Measurements from ENCODE around the gene PCDH9.

Gene PCDH9

DNA sequence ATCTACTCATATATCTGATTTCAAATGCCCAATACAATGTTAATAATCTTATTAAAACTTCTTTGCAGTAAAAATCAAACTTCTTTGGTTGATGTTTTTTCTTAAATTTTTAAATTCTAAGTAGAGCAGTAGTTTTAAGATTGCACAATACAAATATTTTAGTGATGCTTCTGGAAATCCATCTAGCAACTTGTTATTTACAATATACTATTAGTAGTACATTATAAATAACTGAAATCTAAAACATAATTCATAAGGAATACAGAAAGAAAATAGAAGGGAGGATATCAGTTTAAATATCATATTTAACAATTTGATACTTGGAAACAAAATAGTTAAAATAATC, 569.7 kb downstream of the PCDH9 start:
- no peak for DNase-seq (ENCODE audit: low spot score)
- in situ Hi-C loops (cut with MboI; ENCODE audit: low sequenced_read_pairs, unreplicated experiment): no loop called here
- TF ChIP-seq, protein P1, sequence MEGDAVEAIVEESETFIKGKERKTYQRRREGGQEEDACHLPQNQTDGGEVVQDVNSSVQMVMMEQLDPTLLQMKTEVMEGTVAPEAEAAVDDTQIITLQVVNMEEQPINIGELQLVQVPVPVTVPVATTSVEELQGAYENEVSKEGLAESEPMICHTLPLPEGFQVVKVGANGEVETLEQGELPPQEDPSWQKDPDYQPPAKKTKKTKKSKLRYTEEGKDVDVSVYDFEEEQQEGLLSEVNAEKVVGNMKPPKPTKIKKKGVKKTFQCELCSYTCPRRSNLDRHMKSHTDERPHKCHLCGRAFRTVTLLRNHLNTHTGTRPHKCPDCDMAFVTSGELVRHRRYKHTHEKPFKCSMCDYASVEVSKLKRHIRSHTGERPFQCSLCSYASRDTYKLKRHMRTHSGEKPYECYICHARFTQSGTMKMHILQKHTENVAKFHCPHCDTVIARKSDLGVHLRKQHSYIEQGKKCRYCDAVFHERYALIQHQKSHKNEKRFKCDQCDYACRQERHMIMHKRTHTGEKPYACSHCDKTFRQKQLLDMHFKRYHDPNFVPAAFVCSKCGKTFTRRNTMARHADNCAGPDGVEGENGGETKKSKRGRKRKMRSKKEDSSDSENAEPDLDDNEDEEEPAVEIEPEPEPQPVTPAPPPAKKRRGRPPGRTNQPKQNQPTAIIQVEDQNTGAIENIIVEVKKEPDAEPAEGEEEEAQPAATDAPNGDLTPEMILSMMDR (IDR thresholded peaks at IDR 0.05; ENCODE audit: borderline replicate concordance, control extremely low read depth, extremely low read depth, insufficient read depth, missing control alignments): no peak

DNA sequence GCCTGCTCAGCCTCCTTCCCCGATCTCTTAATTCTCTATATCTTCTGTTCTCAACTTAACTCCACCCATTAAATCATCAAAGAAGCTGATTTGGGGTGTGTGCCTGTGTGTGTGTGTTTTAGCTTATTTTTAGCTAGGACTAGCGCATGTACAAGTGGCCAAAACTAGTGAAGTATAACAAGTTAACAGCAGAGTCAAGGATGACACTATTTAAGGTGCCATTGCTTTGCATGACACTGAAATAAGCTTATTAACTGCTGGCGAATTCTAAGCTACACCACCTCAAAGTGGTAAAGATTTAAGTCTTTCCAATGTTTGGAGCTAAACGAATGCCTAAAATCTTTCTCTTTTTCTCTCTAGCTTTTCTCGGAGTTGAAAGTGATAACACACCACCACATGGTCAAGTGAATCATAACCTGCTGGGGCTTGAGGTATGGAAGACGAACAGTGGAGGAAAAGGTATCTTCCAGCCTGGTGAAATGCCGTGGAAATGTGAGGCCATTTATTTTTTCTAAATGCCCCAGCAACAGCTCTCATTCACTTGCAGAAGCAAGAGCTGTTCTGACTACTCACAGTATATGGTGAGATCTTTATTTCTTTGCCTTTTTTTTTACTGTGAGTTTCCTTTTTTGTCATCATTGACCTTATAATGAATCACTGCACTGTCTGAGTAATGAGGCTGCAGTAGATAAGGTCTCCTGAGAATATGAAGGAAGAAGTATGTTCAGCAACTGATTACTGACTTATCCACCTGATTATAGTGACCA, 570.3 kb downstream of the PCDH9 start:
- TF ChIP-seq, protein P1 (IDR thresholded peaks at IDR 0.05; ENCODE audit: borderline replicate concordance, control extremely low read depth, extremely low read depth, insufficient read depth, missing control alignments): no peak
- in situ Hi-C loops (cut with MboI; ENCODE audit: low sequenced_read_pairs, unreplicated experiment): no loop called here
- DNase-seq (ENCODE audit: low spot score): no peak

DNA sequence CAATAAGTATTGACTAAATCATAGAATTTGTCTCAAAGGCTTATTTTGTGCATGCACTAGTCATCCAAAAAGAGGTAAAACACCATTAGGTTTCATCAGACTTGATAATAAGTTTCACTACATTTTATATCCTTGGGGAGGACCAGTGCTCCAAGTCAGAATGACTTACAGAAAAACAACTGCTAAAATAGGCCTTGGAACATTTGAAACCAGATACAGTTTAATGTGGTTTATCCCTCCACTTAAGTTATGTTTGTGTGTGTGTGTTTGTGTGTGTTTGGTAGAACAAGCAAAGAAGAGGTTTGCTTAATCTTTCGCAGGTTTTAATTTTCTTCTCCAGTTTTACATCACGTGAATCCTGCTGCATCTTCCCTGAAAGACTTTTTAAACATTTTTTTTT, 570.9 kb downstream of the PCDH9 start:
- DNase-seq (ENCODE audit: low spot score): no peak
- in situ Hi-C loops (cut with MboI; ENCODE audit: low sequenced_read_pairs, unreplicated experiment): no loop called here
- TF ChIP-seq, protein P1 (IDR thresholded peaks at IDR 0.05; ENCODE audit: borderline replicate concordance, control extremely low read depth, extremely low read depth, insufficient read depth, missing control alignments): no peak

DNA sequence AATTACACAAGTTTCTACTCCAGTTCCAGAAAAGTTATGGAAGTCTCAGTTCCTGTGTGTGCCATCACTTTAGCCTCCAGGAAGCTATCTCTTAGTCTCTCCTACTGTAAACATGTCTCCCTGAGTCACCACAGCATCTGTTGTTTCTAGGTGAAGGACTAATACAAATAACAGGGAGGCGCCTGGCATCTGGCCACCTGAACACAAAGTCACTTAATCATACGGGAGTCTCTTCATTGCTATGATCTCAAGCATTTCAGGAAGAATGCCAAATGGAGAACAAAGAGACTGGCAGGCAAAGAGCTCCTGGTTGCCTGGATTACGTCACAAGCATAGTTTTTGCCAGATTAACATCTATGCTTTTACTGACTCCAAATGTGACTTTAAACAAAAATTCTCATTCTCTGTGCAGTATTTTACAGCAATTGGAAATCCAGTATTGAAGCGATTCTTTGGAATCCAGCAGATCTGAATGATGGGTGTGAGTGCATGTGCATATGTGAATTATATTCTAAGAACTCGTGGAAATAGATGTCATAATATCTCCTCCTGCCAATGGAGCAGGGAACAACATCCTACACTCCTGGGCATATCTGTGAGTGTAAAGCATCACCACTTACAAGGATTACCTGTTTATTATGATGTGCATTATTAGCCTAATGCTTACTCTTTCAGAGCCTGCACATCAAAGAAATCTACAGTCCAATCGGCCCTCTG, 572.8 kb downstream of the PCDH9 start:
- in situ Hi-C loops (cut with MboI; ENCODE audit: low sequenced_read_pairs, unreplicated experiment): no loop called here
- TF ChIP-seq, protein P1 (IDR thresholded peaks at IDR 0.05; ENCODE audit: borderline replicate concordance, control extremely low read depth, extremely low read depth, insufficient read depth, missing control alignments): no peak
- DNase-seq (ENCODE audit: low spot score): no peak

DNA sequence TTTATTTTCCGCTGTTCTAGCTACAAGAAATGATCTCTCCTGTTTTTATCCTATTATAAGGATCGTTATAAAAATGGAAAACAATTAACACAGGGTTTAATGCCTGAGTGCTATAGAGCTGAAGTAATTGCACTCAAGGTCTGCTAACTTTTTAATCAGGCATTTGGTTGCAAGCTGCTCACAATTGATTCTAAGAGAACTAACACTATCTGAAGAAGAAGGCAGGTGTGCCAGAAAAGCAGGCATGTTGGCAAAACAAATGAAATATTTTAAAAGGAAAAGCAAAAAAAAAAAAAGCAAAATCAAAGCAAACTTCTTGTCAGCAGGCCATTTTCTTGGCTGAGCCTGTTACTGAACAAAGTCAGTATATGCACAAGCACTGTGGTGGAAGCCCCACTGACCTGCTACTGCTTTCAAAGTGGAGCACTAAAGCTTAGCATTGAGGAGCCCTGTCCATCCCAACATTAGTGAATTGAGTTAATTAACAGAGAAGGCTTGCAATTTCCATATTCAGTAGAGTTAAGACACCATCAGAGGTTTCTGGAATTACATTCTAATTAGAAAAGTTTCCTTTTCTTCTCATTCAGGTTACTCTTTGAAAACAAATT, 574.2 kb downstream of the PCDH9 start:
- in situ Hi-C loops (cut with MboI; ENCODE audit: low sequenced_read_pairs, unreplicated experiment): no loop called here
- no peak for DNase-seq (ENCODE audit: low spot score)

DNA sequence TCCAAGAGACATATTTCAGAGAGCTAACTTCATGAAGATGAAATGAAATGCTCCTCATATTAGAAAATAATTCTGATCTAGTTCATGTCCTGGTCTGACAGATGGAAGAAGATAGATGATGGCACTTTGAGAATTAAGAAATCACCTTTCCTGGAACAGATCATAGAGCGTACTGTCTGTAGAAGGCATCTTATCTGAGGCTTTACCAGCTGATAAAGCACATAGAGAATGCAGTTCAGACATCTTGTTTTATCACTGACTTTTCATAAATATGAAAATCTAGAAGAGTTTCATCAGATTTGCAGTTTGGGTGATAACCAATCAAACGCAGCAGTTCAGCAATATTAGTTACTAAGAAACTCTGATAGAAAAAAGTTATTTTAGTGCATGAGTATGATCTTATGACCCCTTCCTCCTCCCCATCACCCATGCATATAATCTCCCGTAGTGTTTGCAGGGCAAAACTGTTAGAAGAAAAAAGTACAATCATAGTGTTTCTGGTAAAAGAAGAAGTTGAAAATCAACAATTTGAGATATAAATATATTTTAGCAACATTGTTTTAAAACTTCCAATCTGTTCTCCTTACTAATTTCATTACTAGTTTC, 585.2 kb downstream of the PCDH9 start:
- TF ChIP-seq, protein P1 (IDR thresholded peaks at IDR 0.05; ENCODE audit: borderline replicate concordance, control extremely low read depth, extremely low read depth, insufficient read depth, missing control alignments): no peak
- no peak for DNase-seq (ENCODE audit: low spot score)
- in situ Hi-C loops (cut with MboI; ENCODE audit: low sequenced_read_pairs, unreplicated experiment): no loop called here

More for the DNA sequence above, 574.2 kb downstream of the PCDH9 start:
- TF ChIP-seq, protein P1 (IDR thresholded peaks at IDR 0.05; ENCODE audit: borderline replicate concordance, control extremely low read depth, extremely low read depth, insufficient read depth, missing control alignments): no peak

Measured in GM13976 (cell line).